SIG-M5 (cell line): ENCODE measurements around the gene MARS1.
"Not testable (repeated sequence)": the region's sequence is repeated elsewhere in the genome, so short reads cannot be mapped to it uniquely, and the experiment has no call there.

Source experiments
- DNase-seq: peaks from one replicate; lab custom pipeline; 2025; lab: John Stamatoyannopoulos, UW

MARS1 gene

DNA sequence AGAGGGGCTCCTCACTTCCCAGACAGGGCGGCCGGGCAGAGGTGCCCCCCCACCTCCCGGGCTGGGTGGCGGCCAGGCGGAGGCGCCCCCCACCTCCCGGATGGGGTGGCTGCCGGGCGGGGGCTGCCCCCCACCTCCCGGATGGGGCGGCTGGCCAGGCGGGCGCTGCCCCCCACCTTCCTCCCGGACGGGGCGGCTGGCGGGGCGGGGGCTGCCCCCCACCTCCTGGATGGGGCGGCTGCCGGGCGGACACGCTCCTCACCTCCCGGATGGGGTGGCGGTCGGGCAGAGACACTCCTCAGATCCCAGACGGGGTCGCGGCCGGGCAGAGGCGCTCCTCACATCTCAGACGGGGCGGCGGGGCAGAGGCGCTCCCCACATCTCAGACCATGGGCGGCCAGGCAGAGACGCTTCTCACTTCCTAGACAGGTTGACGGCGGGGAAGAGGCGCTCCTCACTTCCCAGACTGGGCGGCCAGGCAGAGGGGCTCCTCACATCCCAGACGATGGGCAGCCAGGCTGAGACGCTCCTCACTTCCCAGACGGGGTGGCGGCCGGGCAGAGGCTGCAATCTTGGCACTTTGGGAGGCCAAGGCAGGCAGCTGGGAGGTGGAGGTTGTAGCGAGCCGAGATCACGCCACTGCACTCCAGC is 7.3 kb downstream of the MARS1 start:
- DNase-seq: not testable (repeated sequence)

DNA sequence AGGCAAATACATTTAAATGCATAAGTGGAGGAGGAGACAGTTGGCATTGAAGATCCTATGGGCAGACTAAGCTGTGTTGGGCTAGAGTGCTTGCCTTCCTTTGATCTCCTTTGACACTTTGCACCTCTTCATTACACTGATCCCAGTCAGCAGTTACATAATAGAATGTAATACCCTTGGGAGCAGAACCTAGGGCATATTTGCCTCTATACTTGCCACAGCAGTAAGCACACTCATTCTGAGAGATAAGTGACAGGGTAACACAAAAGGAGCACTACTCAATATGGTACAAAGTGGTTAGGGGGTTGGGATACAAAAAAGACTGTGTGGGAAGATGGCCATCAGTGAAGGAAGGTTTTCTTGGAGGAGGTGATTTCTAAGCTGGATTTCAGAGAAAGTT is 9.0 kb downstream of the MARS1 start:
- no peak for DNase-seq

DNA sequence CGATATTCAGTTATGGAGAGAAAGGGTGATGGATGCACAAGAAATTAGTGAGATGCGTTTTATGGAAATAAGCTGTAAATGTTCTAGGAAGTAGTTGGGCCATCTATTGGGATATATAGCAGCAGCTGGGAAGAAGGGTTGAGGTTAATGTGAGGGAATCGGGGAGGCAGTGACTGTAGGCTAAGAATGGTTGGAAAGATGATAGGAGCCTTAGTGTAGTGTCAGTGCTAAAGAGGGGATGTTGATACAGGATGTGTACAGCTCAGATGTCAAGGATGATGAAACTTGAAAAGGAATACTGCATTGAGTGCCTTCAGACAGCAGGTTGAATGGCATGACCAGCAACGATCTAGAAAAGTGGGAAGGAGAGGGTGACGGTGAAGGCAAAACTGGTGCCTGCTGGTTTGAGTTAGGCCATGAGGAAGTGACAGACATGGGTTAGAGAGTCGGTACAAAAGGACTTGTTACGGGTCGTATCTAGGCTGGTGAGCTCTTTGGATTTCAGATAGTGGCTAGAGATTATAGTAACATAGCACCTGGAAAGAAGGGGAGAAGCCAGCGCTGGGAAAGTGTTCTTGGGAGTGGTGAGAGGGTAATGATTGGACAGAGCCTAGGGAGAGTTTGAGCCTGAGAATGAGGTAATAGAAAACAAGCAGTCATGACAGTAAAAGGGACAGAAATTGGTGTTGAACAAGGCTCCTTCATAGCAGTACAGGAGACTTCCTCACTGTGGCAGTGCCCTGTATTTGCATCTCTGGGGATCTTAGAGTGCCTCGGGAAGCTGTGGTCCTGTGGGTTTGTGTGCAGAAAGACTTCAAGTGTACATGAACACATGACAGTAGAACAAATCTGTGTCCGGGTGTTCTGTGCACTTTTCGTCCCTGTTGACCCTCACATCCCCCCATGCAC is 9.6 kb downstream of the MARS1 start:
- DNase-seq: no peak

- DNase-seq: no peak
Measured at GRCh38 chr12:57498132-57498502, 10.2 kb downstream of the MARS1 start.

GRCh38 chr12:57498571-57498970 is 10.7 kb downstream of the MARS1 start:
- DNase-seq: no peak

- DNase-seq: no peak
Measured at GRCh38 chr12:57500213-57500612, 12.3 kb downstream of the MARS1 start.

DNA sequence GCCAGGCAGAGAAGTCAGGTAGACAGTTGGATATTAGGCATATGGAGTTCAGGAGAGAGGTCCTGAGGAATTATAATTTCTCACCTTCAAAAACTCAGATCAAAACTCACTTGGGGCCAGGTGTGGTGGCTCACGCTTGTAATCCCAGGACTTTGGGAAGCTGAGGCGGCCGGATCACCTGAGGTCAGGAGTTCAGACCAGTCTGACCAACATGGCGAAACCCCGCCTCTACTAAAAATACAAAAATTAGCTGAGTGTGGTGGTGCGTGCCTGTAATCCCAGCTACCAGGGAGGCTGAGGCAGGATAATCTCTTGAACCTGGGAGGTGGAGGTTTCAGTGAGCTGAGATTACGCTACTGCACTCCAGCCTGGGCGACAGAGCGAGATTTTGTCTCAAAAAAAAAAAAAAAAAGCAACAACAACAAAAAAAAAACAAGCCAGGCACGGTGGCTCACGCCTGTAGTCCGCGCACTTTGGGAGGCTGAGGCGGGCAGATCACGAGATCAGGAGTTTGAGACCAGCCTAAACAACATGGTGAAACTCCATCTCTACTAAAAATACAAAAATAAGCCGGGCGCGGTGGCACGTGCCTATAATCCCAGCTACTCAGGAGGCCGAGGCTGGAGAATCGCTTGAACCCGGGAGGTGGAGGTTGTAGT is 14.6 kb downstream of the MARS1 start:
- DNase-seq: not testable (repeated sequence)

DNA sequence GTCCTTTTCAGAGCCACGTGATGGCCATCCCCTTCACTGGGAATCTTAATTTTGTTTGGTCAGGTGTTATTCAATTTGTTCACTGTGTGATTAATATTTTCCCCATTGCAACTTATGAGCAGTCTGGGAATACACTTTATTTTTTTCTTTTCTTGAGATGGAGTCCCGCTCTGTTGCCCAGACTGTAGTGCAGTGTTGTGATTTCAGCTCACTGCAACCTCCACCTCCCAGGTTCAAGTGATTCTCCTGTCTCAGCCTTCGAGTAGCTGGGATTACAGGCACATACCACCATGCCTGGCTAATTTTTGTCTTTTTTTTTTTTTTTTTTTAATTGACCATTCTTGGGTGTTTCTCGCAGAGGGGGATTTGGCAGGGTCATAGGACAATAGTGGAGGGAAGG is 18.7 kb downstream of the MARS1 start:
- DNase-seq: not testable (repeated sequence)

GRCh38 chr12:57507796-57508195 is 19.9 kb downstream of the MARS1 start:
- DNase-seq: not testable (repeated sequence)

DNA sequence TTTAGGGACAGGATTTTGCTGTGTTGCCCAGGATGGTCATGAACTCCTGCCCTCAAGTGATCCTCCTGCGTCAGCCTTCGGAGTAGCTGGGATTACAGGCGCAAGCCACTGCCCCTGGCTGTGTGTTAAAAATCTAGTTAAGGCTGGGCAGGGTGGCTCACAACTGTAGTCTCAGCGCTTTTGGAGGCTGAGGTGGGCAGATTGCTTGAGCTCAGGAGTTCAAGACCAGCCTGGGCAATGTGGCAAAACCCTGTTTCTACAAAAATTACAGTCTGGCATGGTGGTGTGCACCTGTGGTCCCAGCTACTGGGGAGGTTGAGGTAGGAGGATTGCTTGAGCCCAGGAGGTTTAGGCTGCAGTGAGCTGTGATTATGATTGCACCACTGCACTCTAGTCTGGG is 23.3 kb downstream of the MARS1 start:
- DNase-seq: no peak

DNA sequence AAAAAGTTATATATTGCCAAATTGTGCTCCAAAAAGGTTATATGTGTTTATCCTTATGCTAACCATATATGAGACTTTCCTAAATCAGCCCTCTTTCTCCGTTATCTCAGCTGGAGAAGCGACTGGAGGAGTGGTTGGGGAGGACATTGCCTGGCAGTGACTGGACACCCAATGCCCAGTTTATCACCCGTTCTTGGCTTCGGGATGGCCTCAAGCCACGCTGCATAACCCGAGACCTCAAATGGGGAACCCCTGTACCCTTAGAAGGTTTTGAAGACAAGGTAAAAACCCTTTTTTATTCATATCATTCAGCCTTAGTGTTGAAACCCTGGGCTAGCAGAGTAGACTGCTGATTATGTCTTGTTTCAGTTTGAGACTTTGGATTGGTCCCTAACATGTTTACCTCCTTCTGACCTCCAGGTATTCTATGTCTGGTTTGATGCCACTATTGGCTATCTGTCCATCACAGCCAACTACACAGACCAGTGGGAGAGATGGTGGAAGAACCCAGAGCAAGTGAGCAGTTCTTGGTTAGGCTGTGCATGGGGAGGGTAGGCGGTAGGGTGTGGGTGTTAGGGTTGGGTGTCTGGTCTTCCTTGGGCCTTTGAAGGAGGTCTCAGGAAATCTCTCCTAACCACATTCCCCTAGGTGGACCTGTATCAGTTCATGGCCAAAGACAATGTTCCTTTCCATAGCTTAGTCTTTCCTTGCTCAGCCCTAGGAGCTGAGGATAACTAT is 23.9 kb downstream of the MARS1 start:
- no peak for DNase-seq

- no peak for DNase-seq
Measured at GRCh38 chr12:57512665-57513064, 24.8 kb downstream of the MARS1 start.

DNA sequence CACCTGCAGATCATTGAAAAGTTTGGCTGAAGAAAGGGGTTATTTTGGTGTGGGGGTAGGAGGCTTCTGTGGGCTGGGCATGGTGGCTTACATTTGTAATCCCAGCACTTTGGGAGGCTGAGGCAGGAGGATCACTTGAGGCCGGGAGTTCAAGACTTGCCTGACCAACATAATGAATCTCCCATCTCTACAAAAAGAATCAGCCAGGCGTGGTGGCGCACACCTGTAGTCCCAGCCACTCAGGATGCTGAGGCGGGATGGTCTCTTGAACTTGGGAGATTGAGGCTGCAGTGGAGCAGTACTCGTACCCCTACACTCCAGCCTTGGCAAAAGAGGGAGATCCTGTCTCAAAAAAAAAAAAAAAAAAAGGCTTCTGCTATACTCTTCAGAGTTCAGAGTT is 25.4 kb downstream of the MARS1 start:
- no peak for DNase-seq

- DNase-seq: not testable (repeated sequence)
Measured at GRCh38 chr12:57513677-57514076, 25.8 kb downstream of the MARS1 start.

DNA sequence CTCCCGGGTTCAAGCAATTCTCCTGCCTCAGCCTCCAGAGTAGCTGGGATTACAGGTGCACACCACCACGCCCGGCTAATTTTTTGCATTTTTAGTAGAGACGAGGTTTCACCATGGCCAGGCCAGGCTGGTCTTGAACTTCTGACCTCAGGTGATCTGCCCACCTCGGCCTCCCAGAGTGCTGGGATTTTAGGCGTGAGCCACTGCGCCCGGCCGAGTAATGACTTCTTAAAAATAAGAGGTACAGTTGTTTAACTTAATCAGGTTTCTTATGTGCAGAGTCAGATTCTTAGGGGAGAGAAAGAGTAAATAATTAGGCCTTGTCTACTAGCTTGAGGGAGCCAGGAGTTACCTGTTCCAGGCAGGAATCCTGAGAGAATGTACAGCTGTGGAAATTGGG is 26.4 kb downstream of the MARS1 start:
- not testable (repeated sequence) for DNase-seq

DNA sequence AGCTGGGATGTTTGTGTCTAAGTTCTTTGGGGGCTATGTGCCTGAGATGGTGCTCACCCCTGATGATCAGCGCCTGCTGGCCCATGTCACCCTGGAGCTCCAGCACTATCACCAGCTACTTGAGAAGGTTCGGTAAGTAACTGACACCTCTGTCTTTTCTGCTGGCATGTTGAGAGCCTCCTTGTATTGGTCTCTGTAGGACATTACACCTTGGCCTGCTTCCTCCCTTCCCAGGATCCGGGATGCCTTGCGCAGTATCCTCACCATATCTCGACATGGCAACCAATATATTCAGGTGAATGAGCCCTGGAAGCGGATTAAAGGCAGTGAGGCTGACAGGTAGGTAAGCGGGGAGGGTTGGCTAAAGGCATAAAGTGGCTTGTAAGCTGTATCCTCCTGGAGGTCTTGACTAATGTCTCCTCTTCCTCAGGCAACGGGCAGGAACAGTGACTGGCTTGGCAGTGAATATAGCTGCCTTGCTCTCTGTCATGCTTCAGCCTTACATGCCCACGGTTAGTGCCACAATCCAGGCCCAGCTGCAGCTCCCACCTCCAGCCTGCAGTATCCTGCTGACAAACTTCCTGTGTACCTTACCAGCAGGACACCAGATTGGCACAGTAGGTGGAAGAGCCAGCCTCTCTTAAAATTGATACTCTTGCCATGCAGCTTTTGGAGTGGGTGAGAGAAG is 27.0 kb downstream of the MARS1 start:
- no peak for DNase-seq

- DNase-seq: no peak
Measured at GRCh38 chr12:57515408-57515933, 27.6 kb downstream of the MARS1 start.

DNA sequence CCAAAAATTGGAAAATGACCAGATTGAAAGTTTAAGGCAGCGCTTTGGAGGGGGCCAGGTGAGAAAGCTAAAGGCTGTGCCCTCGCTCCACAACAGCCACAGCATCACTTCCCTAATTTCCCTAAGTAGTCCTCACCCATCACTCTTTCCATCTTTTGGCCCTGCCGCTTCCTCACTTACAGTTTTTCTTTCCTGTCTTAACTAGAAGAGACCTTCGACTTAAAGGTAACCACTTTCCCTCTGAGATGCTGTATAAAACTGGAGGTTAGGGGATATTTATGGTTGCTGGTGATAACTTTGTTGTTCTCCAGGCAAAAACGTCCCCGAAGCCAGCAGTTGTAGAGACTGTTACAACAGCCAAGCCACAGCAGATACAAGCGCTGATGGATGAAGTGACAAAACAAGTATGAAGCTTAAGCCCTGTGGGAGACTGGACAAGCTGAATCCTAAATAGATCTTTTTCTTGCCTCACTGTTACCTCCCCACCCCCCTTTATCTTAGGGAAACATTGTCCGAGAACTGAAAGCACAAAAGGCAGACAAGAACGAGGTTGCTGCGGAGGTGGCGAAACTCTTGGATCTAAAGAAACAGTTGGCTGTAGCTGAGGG is 28.2 kb downstream of the MARS1 start:
- DNase-seq: no peak

DNA sequence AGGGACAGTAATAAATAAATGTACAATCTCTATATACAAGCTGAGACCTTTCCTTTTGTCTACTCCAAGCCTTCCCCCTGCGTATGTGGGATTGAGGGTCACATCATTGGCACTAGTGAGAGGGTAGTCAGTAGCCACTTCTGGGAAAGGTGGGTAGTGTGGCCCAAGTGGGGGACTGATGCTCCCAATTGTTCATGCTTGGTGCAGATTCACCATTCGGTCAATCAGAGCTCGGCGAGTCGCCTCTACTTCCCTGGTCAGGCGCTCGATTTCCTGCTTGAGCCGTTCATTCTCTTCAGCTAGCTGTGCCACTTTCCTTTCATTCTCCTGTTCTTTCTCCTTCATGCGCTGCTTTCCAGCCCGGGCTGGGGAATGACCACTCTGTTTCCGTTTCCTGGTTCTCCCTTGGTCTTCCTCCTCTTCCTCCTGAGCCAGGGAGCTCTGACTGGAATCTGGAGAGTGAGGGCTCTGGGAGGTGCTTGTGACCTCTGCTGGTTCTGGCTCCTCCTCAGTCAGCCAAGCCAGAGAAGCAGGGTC is 28.8 kb downstream of the MARS1 start:
- DNase-seq: no peak

DNA sequence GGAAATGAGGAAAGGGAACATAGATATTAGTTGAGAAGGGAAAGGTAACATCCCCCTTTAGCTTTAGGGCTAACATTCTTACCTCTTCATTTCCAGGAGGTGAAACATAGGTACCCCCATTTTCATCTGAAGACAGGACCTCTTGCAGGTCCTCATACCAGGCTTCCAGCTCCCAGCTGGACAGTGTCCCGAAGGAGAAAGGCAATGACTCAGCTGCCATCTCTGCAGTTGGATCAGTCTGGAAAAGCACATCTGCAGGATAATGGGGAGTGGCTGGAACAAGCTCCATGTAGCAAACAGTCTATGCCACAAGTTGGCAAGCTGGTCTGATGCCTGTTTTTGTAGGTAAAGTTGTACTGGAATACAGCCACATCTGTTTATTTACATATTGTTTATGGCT is 29.3 kb downstream of the MARS1 start:
- DNase-seq: no peak

GRCh38 chr12:57517718-57518117 is 29.9 kb downstream of the MARS1 start:
- not testable (repeated sequence) for DNase-seq
